ENCODE data around the gene CEACAM16. TPM values are rescaled to one million over a fixed set of nuclear protein-coding genes. Genes with fewer than 3 reads are reported as not detected.

Gene CEACAM16, protein sequence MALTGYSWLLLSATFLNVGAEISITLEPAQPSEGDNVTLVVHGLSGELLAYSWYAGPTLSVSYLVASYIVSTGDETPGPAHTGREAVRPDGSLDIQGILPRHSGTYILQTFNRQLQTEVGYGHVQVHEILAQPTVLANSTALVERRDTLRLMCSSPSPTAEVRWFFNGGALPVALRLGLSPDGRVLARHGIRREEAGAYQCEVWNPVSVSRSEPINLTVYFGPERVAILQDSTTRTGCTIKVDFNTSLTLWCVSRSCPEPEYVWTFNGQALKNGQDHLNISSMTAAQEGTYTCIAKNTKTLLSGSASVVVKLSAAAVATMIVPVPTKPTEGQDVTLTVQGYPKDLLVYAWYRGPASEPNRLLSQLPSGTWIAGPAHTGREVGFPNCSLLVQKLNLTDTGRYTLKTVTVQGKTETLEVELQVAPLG
- total RNA-seq (ENCODE audit: unreplicated experiment) = not detected
- long read RNA-seq = 0 reads

DNA sequence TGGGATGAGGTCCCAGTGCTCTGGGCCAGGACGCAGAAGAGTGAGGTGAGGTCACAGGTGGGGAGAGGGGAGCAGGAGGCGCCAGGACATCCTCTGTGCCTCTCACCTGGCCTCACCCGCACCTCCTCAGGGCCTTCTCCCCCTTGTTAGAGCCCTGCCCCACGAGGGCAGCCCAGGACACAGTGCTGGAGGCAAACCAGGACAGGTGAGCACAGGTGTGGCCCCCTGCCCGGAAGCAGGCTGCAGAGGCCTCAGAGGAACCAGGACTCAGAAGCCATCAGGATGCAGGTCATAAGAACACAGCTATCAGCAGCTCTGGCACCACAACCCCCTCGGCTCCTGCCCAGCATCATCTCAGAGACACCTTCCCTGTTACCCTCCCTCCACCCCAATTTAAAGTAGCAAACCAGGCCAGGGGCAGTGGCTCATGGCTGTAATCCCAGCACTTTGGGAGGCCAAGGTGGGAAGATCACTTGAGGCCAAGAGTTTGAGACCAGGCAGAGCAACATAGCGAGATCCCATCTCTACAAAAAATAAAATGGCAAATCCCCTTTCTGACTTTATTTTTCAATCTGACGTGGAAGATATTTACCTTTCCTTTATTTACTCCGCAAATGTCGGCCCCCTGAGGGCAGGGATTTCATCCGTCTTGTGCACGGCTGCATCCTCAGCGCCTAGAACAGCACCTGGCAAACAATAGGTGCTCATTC is at the start of gene CEACAM16:
TSS of gene CEACAM16 (plus strand) at position 660 of the 710 bp plus-strand sequence. CDS start 2,306 bp downstream, outside the sequence.
- Mint-ChIP-seq H3K4me3 (ENCODE audit: unreplicated experiment) (no peak within 1 kb of the TSS), H3K9me3 (ENCODE audit: unreplicated experiment) (no peaks in the 10 kb centered on the region), H3K36me3 (ENCODE audit: low read depth, unreplicated experiment) (peaks cover 3% of the 10 kb centered on the region), H3K4me1 (ENCODE audit: unreplicated experiment) (no peaks in the 10 kb centered on the region), H3K27ac (ENCODE audit: unreplicated experiment) (no peak within 1 kb of the TSS), H3K27me3 (ENCODE audit: unreplicated experiment) (peaks cover 10% of the 10 kb centered on the region)
- no peak for DNase-seq (ENCODE audit: low spot score)
- TF ChIP-seq, protein P1, sequence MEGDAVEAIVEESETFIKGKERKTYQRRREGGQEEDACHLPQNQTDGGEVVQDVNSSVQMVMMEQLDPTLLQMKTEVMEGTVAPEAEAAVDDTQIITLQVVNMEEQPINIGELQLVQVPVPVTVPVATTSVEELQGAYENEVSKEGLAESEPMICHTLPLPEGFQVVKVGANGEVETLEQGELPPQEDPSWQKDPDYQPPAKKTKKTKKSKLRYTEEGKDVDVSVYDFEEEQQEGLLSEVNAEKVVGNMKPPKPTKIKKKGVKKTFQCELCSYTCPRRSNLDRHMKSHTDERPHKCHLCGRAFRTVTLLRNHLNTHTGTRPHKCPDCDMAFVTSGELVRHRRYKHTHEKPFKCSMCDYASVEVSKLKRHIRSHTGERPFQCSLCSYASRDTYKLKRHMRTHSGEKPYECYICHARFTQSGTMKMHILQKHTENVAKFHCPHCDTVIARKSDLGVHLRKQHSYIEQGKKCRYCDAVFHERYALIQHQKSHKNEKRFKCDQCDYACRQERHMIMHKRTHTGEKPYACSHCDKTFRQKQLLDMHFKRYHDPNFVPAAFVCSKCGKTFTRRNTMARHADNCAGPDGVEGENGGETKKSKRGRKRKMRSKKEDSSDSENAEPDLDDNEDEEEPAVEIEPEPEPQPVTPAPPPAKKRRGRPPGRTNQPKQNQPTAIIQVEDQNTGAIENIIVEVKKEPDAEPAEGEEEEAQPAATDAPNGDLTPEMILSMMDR (IDR thresholded peaks at IDR 0.05; ENCODE audit: unreplicated experiment) = no peak

DNA sequence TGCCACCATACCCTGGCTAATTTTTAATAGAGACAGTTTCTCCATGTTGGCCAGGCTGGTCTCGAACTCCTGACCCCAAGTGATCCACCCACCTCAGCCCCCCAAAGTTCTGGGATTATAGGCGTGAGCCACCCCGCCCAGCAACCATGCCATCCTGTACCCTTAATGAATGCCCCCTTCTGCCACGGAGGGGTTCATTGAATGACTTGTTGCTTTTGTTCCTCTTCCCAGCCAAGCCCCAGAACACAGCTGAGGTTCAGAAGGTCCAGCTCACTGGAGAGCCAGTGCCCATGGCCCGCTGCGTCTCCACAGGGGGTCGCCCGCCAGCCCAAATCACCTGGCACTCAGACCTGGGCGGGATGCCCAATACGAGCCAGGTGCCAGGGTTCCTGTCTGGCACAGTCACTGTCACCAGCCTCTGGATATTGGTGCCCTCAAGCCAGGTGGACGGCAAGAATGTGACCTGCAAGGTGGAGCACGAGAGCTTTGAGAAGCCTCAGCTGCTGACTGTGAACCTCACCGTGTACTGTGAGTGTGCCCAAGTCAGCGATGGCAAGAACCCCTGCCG is 49.3 kb upstream of the CEACAM16 start:
- H3K36me3 Mint-ChIP-seq (ENCODE audit: low read depth, unreplicated experiment) = peaks cover 17% of the 10 kb centered on the region

DNA sequence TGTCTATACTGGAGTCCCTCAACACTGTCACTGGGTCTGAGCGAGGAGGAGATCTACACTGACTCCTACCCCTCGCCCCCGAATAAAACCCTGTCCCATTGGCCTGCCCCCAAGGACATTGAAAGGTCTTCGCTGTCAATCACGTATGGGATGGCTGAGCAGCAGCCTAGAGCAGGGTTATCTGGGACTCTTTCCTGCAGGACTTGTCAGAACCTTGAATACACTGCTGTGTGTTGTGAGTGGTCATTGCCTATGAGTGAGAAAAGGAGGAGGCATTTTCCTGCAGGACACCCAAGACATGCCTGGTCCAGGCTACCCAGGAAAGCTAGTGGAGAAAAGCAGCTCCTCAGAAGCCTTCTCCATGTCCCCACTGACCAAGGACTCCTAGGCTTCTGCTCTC is 45.6 kb upstream of the CEACAM16 start:
- H3K36me3 Mint-ChIP-seq (ENCODE audit: low read depth, unreplicated experiment) = peaks cover 34% of the 10 kb centered on the region
- no peak overlapping the region for H3K27ac Mint-ChIP-seq (ENCODE audit: unreplicated experiment)
- peaks cover 6% of the 10 kb centered on the region for H3K27me3 Mint-ChIP-seq (ENCODE audit: unreplicated experiment)
- DNase-seq (ENCODE audit: low spot score) = no peak
- TF ChIP-seq, protein P1 (IDR thresholded peaks at IDR 0.05; ENCODE audit: unreplicated experiment) = no peak
- no peaks in the 10 kb centered on the region for H3K4me1 Mint-ChIP-seq (ENCODE audit: unreplicated experiment)
- H3K9me3 Mint-ChIP-seq (ENCODE audit: unreplicated experiment) = peaks cover 3% of the 10 kb centered on the region
- H3K4me3 Mint-ChIP-seq (ENCODE audit: unreplicated experiment) = peak overlapping the region; percentile 24

More for the DNA sequence above, 49.3 kb upstream of the CEACAM16 start:
- DNase-seq (ENCODE audit: low spot score) = no peak
- Mint-ChIP-seq H3K4me3 (ENCODE audit: unreplicated experiment) (no peak overlapping the region), H3K27me3 (ENCODE audit: unreplicated experiment) (peaks cover 6% of the 10 kb centered on the region), H3K27ac (ENCODE audit: unreplicated experiment) (no peak overlapping the region), H3K4me1 (ENCODE audit: unreplicated experiment) (no peaks in the 10 kb centered on the region), H3K9me3 (ENCODE audit: unreplicated experiment) (no peaks in the 10 kb centered on the region)
- TF ChIP-seq, protein P1 (IDR thresholded peaks at IDR 0.05; ENCODE audit: unreplicated experiment) = no peak

DNA sequence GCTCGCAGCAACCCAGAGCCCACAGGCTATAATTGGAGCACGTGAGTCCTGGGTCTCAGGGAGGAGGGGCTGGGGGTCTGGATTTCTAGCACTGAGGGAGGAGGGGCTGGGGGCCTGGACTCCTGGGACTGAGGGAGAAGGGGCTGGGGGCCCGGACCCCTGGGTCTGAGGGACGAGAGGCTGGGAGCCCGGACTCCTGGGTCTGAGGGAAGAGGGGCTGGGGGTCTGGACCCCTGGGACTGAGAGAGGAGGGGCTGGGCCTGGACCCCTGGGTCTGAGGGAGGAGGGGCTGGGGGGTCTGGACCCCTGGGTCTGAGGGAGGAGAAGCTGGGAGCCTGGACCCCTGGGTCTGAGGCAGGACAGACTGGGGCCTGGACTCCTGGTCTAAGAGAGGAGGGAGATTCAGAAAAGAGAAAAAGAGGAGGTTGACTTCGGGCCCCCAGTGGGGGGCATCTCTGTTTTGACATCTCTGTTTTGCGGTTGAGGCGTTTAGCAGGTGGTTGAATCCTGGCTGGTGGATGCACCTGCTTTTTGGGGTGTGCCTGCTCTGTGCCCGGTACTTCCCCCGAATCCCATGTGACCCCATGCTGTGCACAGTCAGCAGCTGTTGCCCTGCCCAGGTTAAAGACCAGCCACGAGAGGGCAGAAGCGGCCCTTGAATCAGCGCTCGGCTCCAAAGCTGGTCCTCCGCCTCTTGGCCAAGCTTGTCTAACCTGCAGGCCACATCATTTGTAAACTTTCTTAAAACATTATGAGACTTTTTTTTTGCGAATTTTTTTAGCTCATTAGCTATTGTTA is 44.8 kb upstream of the CEACAM16 start:
- Mint-ChIP-seq H3K27ac (ENCODE audit: unreplicated experiment) (no peak overlapping the region), H3K27me3 (ENCODE audit: unreplicated experiment) (peaks cover 6% of the 10 kb centered on the region), H3K4me1 (ENCODE audit: unreplicated experiment) (no peaks in the 10 kb centered on the region), H3K36me3 (ENCODE audit: low read depth, unreplicated experiment) (peaks cover 35% of the 10 kb centered on the region), H3K4me3 (ENCODE audit: unreplicated experiment) (no peak overlapping the region), H3K9me3 (ENCODE audit: unreplicated experiment) (peaks cover 3% of the 10 kb centered on the region)
- peak; percentile 66 for DNase-seq (ENCODE audit: low spot score)
- TF ChIP-seq, protein P1 (IDR thresholded peaks at IDR 0.05; ENCODE audit: unreplicated experiment) = no peak

Data from endothelial cell (in vitro differentiated cells).